BJ (cell line): ENCODE measurements around the gene ZNF346. TPM values are rescaled to one million over a fixed set of nuclear protein-coding genes. Genes with fewer than 3 reads are reported as not detected.

Source experiments
- CTCF ChIA-PET: fragments of 350-600 bp; formaldehyde crosslinking; extraction: SDS; loops from one replicate; lab custom pipeline; 2021; ENCODE audit warnings: antibody characterized with exemption, inconsistent platforms; lab: Yijun Ruan, JAX
- POLR2A ChIA-PET: fragments of 300-600 bp; sonication (Branson Sonifier 250); formaldehyde crosslinking; extraction: SDS; loops from one replicate; lab custom pipeline; 2021; ENCODE audit warnings: antibody characterized with exemption; lab: Charles Lee
- DNase-seq: peaks from one replicate; pipeline ENCODE4 v3.0.0-alpha.2; 2011; ENCODE audit warnings: low read depth
- H3K27me3 ChIP-seq: 2 replicates; pipeline ENCODE4 v1.6.0; 2011; ENCODE audit warnings: low read length; ENCODE audit not compliant: control insufficient read depth, insufficient read depth
- H3K36me3 ChIP-seq: 2 replicates; pipeline ENCODE4 v1.5.1; 2011; ENCODE audit warnings: low read length; ENCODE audit not compliant: control insufficient read depth, insufficient read depth
- H3K4me3 ChIP-seq: 2 replicates; pipeline ENCODE4 v1.5.1; 2011; ENCODE audit warnings: low read depth, mild to moderate bottlenecking, control low read depth, low read length
- CTCF ChIP-seq: IDR thresholded peaks from 2 replicates; pipeline ENCODE4 v1.5.1; 2011; ENCODE audit warnings: low read depth, mild to moderate bottlenecking, control low read depth, inconsistent platforms, low read length, moderate library complexity; ENCODE audit not compliant: insufficient read depth
- polyA plus RNA-seq: library from polyadenylated mRNA; depleted of rRNA; stranded (reverse); fragments of >200 nt; gene quantifications from 2 replicates; pipeline ENCODE4 v1.2.3, GENCODE V29; 2011

The ZNF346 gene
- polyA plus RNA-seq, 1 experiment, result 16.8 TPM

- CTCF ChIA-PET, result interaction anchor here (2.0 to 6.8 kb wide), 2 partner anchors 20 kb away, joined by 8 to 33 read pairs; no protein-coding TSS in a partner anchor
- TF ChIP-seq CTCF, result no peak
- Histone ChIP-seq H3K27me3 (0 out of 2 replicates have a peak, but pooled peaks cover 4% of the 10 kb centered on the region), H3K36me3 (no peaks in the 10 kb centered on the region), H3K4me3 (no peak overlapping the region)
- POLR2A ChIA-PET, result no interaction called here
- no peak for DNase-seq
These were observed 69.9 kb downstream of the ZNF346 start for GRCh38 chr5:177092178-177093081.

- no peaks in the 10 kb centered on the region for H3K36me3 ChIP-seq
- ChIA-PET POLR2A (no interaction called here), CTCF (interaction anchor here (2.0 to 6.8 kb wide), 2 partner anchors 19 to 21 kb away, joined by 8 to 33 read pairs; no protein-coding TSS in a partner anchor)
- no peak overlapping the region for H3K4me3 ChIP-seq
- no peak for DNase-seq
- no peak for TF ChIP-seq CTCF
- 0 out of 2 replicates have a peak, but pooled peaks cover 4% of the 10 kb centered on the region for H3K27me3 ChIP-seq
These were observed 70.7 kb downstream of the ZNF346 start for GRCh38 chr5:177093082-177093712.

DNA sequence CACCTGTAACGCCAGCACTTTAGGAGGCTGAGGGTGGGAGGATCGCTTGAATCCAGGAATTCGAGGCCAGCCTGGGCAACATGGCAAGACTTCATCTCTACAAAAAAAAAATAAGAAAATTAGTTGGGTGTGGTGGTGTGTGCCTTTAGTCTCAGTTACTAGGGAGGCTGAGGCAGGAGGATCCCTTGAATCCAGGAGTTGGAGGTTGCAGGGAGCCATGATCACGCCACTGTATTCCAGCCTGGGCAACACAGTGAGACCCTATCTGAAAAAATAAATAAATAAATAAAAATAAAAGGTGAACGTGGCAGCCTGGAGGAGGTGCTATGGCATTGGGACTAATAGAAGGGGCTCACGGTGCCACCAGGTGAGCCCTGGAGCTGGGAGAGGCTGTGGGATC is 71.3 kb downstream of the ZNF346 start:
- ChIA-PET POLR2A (no interaction called here), CTCF (interaction anchor here (1.8 to 6.8 kb wide), 2 partner anchors 18 to 22 kb away, joined by 5 to 33 read pairs; no protein-coding TSS in a partner anchor)
- Histone ChIP-seq H3K36me3 (no peaks in the 10 kb centered on the region), H3K27me3 (0 out of 2 replicates have a peak, but pooled peaks cover 2% of the 10 kb centered on the region), H3K4me3 (no peak overlapping the region)
- TF ChIP-seq CTCF, result no peak
- DNase-seq, result no peak

- no peak for TF ChIP-seq CTCF
- CTCF ChIA-PET, result interaction anchor here (0.7 to 6.8 kb wide), 3 partner anchors 8 to 23 kb away, joined by 3 to 33 read pairs (median 5); no protein-coding TSS in a partner anchor
- POLR2A ChIA-PET, result no interaction called here
- no peak overlapping the region for H3K4me3 ChIP-seq
- no peak for DNase-seq
- H3K36me3 ChIP-seq, result no peaks in the 10 kb centered on the region
- H3K27me3 ChIP-seq, result 0 out of 2 replicates have a peak, but pooled peaks cover 2% of the 10 kb centered on the region
These were observed 72.0 kb downstream of the ZNF346 start for GRCh38 chr5:177094224-177095087.
